H1 (cell line): ENCODE results near the gene KLB. TPM values are rescaled to one million over a fixed set of nuclear protein-coding genes. Genes with fewer than 3 reads are reported as not detected.

Experiments
- BACH1 ChIP-seq: IDR thresholded peaks from 2 replicates; pipeline ENCODE4 v1.6.1; 2012; ENCODE audit warnings: low read length, improper control_type of control experiment
- NRF1 ChIP-seq: IDR thresholded peaks from 2 replicates; pipeline ENCODE4 v1.6.1; 2011; ENCODE audit warnings: mild to moderate bottlenecking, low read depth, low read length, improper control_type of control experiment
- RXRA ChIP-seq: IDR thresholded peaks from 2 replicates; pipeline ENCODE4 v1.6.1; 2011; ENCODE audit warnings: low read depth, mild to moderate bottlenecking, low read length, moderate library complexity; ENCODE audit not compliant: insufficient read depth
- polyA plus RNA-seq, 7 experiments: library from polyadenylated mRNA; depleted of rRNA in 3 of 7; stranded (reverse) in 5 of 7; unstranded in 2 of 7; fragments of >200 nt in 5 of 7; fragments of 200-250 nt in 2 of 7; gene quantifications; 1 replicate in 5 of 7; 2 replicates in 1 of 7; 4 replicates in 1 of 7; pipeline versions ENCODE4 v1.2.1 to v1.2.3, GENCODE V29; 2011 to 2013; ENCODE audit warnings: missing spikeins in 2 of 7, mixed read lengths in 2 of 7
- total RNA-seq: library from RNA; stranded (reverse); fragmentation: NEBNext Ultra II Directional; extraction: Animal tissue kit (Norgen Biotek cat#: 25700); gene quantifications from 2 replicates; pipeline ENCODE4 v1.2.1, GENCODE V29; 2021
- TF ChIP-seq, protein P1 (sequence below): fragments of 300-600 bp; sonication (generic); IDR thresholded peaks from 2 replicates; pipeline ENCODE4 v1.7.1; 2012; ENCODE audit warnings: low read length, moderate library complexity, mild to moderate bottlenecking, inconsistent platforms; ENCODE audit not compliant: insufficient replicate concordance

The KLB gene
- total and polyA plus RNA-seq, 2 of the 8 experiments (the other 6 are each of a cell fraction or from before 2014, with no cell fraction given): 0.03 TPM; not detected in 1

DNA sequence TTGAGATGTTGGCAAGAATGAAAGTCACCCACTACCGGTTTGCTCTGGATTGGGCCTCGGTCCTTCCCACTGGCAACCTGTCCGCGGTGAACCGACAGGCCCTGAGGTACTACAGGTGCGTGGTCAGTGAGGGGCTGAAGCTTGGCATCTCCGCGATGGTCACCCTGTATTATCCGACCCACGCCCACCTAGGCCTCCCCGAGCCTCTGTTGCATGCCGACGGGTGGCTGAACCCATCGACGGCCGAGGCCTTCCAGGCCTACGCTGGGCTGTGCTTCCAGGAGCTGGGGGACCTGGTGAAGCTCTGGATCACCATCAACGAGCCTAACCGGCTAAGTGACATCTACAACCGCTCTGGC is 39.7 kb downstream of the KLB start (continued):
- TF ChIP-seq, protein P1, sequence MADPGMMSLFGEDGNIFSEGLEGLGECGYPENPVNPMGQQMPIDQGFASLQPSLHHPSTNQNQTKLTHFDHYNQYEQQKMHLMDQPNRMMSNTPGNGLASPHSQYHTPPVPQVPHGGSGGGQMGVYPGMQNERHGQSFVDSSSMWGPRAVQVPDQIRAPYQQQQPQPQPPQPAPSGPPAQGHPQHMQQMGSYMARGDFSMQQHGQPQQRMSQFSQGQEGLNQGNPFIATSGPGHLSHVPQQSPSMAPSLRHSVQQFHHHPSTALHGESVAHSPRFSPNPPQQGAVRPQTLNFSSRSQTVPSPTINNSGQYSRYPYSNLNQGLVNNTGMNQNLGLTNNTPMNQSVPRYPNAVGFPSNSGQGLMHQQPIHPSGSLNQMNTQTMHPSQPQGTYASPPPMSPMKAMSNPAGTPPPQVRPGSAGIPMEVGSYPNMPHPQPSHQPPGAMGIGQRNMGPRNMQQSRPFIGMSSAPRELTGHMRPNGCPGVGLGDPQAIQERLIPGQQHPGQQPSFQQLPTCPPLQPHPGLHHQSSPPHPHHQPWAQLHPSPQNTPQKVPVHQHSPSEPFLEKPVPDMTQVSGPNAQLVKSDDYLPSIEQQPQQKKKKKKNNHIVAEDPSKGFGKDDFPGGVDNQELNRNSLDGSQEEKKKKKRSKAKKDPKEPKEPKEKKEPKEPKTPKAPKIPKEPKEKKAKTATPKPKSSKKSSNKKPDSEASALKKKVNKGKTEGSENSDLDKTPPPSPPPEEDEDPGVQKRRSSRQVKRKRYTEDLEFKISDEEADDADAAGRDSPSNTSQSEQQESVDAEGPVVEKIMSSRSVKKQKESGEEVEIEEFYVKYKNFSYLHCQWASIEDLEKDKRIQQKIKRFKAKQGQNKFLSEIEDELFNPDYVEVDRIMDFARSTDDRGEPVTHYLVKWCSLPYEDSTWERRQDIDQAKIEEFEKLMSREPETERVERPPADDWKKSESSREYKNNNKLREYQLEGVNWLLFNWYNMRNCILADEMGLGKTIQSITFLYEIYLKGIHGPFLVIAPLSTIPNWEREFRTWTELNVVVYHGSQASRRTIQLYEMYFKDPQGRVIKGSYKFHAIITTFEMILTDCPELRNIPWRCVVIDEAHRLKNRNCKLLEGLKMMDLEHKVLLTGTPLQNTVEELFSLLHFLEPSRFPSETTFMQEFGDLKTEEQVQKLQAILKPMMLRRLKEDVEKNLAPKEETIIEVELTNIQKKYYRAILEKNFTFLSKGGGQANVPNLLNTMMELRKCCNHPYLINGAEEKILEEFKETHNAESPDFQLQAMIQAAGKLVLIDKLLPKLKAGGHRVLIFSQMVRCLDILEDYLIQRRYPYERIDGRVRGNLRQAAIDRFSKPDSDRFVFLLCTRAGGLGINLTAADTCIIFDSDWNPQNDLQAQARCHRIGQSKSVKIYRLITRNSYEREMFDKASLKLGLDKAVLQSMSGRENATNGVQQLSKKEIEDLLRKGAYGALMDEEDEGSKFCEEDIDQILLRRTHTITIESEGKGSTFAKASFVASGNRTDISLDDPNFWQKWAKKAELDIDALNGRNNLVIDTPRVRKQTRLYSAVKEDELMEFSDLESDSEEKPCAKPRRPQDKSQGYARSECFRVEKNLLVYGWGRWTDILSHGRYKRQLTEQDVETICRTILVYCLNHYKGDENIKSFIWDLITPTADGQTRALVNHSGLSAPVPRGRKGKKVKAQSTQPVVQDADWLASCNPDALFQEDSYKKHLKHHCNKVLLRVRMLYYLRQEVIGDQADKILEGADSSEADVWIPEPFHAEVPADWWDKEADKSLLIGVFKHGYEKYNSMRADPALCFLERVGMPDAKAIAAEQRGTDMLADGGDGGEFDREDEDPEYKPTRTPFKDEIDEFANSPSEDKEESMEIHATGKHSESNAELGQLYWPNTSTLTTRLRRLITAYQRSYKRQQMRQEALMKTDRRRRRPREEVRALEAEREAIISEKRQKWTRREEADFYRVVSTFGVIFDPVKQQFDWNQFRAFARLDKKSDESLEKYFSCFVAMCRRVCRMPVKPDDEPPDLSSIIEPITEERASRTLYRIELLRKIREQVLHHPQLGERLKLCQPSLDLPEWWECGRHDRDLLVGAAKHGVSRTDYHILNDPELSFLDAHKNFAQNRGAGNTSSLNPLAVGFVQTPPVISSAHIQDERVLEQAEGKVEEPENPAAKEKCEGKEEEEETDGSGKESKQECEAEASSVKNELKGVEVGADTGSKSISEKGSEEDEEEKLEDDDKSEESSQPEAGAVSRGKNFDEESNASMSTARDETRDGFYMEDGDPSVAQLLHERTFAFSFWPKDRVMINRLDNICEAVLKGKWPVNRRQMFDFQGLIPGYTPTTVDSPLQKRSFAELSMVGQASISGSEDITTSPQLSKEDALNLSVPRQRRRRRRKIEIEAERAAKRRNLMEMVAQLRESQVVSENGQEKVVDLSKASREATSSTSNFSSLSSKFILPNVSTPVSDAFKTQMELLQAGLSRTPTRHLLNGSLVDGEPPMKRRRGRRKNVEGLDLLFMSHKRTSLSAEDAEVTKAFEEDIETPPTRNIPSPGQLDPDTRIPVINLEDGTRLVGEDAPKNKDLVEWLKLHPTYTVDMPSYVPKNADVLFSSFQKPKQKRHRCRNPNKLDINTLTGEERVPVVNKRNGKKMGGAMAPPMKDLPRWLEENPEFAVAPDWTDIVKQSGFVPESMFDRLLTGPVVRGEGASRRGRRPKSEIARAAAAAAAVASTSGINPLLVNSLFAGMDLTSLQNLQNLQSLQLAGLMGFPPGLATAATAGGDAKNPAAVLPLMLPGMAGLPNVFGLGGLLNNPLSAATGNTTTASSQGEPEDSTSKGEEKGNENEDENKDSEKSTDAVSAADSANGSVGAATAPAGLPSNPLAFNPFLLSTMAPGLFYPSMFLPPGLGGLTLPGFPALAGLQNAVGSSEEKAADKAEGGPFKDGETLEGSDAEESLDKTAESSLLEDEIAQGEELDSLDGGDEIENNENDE: no peak
- TF ChIP-seq NRF1 (no peak), BACH1 (no peak), RXRA (no peak)
